Measurements from ENCODE around the gene RHCG.

DNA sequence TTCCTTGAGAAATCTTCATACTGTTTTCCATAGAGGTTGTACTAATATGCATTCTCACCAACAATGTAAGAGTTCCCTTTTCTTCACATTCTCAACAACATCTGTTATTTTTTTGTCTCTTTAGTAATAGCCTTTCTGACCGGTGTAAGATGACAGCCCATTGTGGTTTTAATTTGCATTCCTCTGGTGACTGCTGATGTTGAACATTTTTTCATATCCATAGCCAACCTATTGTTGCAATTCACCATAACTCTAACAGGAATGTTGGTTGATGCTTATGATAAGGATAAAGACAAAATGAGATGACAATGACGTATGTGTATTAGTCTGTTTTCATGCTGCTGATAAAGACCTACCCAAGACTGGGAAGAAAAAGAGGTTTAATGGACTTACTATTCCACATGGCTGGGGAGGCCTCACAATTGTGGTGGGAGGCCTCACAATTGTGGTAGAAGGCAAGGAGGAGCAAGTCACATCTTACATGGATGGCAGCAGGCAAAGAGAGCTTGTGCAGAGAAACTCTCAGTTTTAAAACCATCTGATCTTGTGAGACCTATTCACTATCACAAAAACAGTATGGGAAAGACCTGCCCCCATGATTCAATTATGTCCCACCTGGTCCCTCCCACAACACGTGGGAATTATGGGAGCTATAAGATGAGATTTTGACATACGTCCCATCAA lies 37.6 kb upstream of the RHCG start:
- TF ChIP-seq, protein P1, sequence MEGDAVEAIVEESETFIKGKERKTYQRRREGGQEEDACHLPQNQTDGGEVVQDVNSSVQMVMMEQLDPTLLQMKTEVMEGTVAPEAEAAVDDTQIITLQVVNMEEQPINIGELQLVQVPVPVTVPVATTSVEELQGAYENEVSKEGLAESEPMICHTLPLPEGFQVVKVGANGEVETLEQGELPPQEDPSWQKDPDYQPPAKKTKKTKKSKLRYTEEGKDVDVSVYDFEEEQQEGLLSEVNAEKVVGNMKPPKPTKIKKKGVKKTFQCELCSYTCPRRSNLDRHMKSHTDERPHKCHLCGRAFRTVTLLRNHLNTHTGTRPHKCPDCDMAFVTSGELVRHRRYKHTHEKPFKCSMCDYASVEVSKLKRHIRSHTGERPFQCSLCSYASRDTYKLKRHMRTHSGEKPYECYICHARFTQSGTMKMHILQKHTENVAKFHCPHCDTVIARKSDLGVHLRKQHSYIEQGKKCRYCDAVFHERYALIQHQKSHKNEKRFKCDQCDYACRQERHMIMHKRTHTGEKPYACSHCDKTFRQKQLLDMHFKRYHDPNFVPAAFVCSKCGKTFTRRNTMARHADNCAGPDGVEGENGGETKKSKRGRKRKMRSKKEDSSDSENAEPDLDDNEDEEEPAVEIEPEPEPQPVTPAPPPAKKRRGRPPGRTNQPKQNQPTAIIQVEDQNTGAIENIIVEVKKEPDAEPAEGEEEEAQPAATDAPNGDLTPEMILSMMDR (conservative IDR thresholded peaks at IDR 0.05; ENCODE audit: low read depth, low read length) = no peak
- no peak for TF ChIP-seq EZH2phosphoT487 (IDR thresholded peaks at IDR 0.05; ENCODE audit: borderline replicate concordance, low read length)
